ENCODE data around the gene ATP2A1. TPM values are rescaled to one million over a fixed set of nuclear protein-coding genes. Genes with fewer than 3 reads are reported as not detected.

ATP2A1 gene
- total and polyA plus RNA-seq, 2 donors from 2014 or later = 0.25 to 0.47 TPM

- Histone ChIP-seq H3K9ac (ENCODE audit: low read length in 3 of 3) (no peak overlapping the region), H3K9me3 (ENCODE audit: control insufficient read depth in 2 of 3, insufficient read depth in 1 of 3, low read length in 3 of 3) (no peaks in the 10 kb centered on the region), H3K4me1 (ENCODE audit: control insufficient read depth in 2 of 3, insufficient read depth in 2 of 3, low read depth in 1 of 3, low read length in 3 of 3) (peaks cover 0 to 11% (median 3%) of the 10 kb centered on the region in 3 donors), H3K27ac (ENCODE audit: low read depth in 2 of 2, low read length in 2 of 2) (no peak overlapping the region), H3K4me3 (ENCODE audit: low read length in 3 of 3) (no peak overlapping the region), H3K36me3 (ENCODE audit: control insufficient read depth in 2 of 3, insufficient read depth in 3 of 3, low read length in 3 of 3) (peaks cover 0 to 9% (median 0%) of the 10 kb centered on the region in 3 donors), H3K27me3 (ENCODE audit: control insufficient read depth, insufficient read depth, low read length) (no peaks in the 10 kb centered on the region)
- DNase-seq (peak in 2 of 5 donors; percentile 33 to 64), FAIRE-seq (no peak)
- TF ChIP-seq CTCF (IDR thresholded peaks at IDR 0.05; ENCODE audit: borderline replicate concordance, extremely low read depth, insufficient read depth) = no peak
- intact Hi-C loops (cut with DNase I) = no loop called here
These were observed 2.1 kb upstream of the ATP2A1 start for GRCh38 chr16:28876019-28876659.

- H3K9ac ChIP-seq (ENCODE audit: low read length in 3 of 3) = no peak overlapping the region
- no peaks in the 10 kb centered on the region for H3K27me3 ChIP-seq (ENCODE audit: control insufficient read depth, insufficient read depth, low read length)
- peaks cover 0 to 1% (median 0%) of the 10 kb centered on the region in 3 donors for H3K36me3 ChIP-seq (ENCODE audit: control insufficient read depth in 2 of 3, insufficient read depth in 3 of 3, low read length in 3 of 3)
- no peak overlapping the region for H3K27ac ChIP-seq (ENCODE audit: low read depth in 2 of 2, low read length in 2 of 2)
- no peaks in the 10 kb centered on the region for H3K9me3 ChIP-seq (ENCODE audit: control insufficient read depth in 2 of 3, insufficient read depth in 1 of 3, low read length in 3 of 3)
- DNase-seq = peak in 1 of 5 donors; percentile 13
- no peak for FAIRE-seq
- peaks cover 0 to 11% (median 3%) of the 10 kb centered on the region in 3 donors for H3K4me1 ChIP-seq (ENCODE audit: control insufficient read depth in 2 of 3, insufficient read depth in 2 of 3, low read depth in 1 of 3, low read length in 3 of 3)
- intact Hi-C loops (cut with DNase I) = no loop called here
- H3K4me3 ChIP-seq (ENCODE audit: low read length in 3 of 3) = no peak overlapping the region
- TF ChIP-seq CTCF (IDR thresholded peaks at IDR 0.05; ENCODE audit: borderline replicate concordance, extremely low read depth, insufficient read depth) = no peak
These were observed 1.2 kb upstream of the ATP2A1 start for GRCh38 chr16:28876973-28877654.

GRCh38 chr16:28877655-28878000, 660 bp upstream of the ATP2A1 start:
- Histone ChIP-seq H3K36me3 (ENCODE audit: control insufficient read depth in 2 of 3, insufficient read depth in 3 of 3, low read length in 3 of 3) (no peaks in the 10 kb centered on the region), H3K4me3 (ENCODE audit: low read length in 3 of 3) (no peak overlapping the region), H3K9me3 (ENCODE audit: control insufficient read depth in 2 of 3, insufficient read depth in 1 of 3, low read length in 3 of 3) (no peaks in the 10 kb centered on the region), H3K9ac (ENCODE audit: low read length in 3 of 3) (no peak overlapping the region), H3K4me1 (ENCODE audit: control insufficient read depth in 2 of 3, insufficient read depth in 2 of 3, low read depth in 1 of 3, low read length in 3 of 3) (peaks cover 0 to 11% (median 3%) of the 10 kb centered on the region in 3 donors), H3K27me3 (ENCODE audit: control insufficient read depth, insufficient read depth, low read length) (no peaks in the 10 kb centered on the region), H3K27ac (ENCODE audit: low read depth in 2 of 2, low read length in 2 of 2) (no peak overlapping the region)
- no peak for DNase-seq
- TF ChIP-seq CTCF (IDR thresholded peaks at IDR 0.05; ENCODE audit: borderline replicate concordance, extremely low read depth, insufficient read depth) = no peak
- FAIRE-seq = no peak
- intact Hi-C loops (cut with DNase I) = no loop called here
